Thoracic aorta (tissue), 2 donors: ENCODE results near the gene FAM3D. TPM values are rescaled to one million over a fixed set of nuclear protein-coding genes. Genes with fewer than 3 reads are reported as not detected.

Experiments
- ATAC-seq: fragments of 150-250 bp; one replicate; pipeline ENCODE4 v1.8.0; 2017; ENCODE audit warnings: low read depth; ENCODE audit not compliant: insufficient number of reproducible peaks, low FRiP score
- DNase-seq: peaks from one replicate; pipeline ENCODE4 v3.0.0-alpha.2; 2020; ENCODE audit warnings: low spot score
- H3K27ac ChIP-seq, 2 donors: fragments of 200-600 bp; sonication (generic); 1 replicate in 1 of 2; 2 replicates in 1 of 2; pipeline ENCODE4 v1.5.1; 2016; ENCODE audit warnings: mild to moderate bottlenecking in 2 of 2, moderate library complexity in 2 of 2
- H3K27me3 ChIP-seq: fragments of 200-600 bp; sonication (generic); replicated peaks from 2 replicates; pipeline ENCODE4 v1.6.0; 2016; ENCODE audit warnings: mild to moderate bottlenecking; ENCODE audit not compliant: insufficient read depth
- H3K36me3 ChIP-seq: fragments of 200-600 bp; sonication (generic); one replicate; pipeline ENCODE4 v1.5.1; 2016
- H3K4me1 ChIP-seq, 2 donors: fragments of 200-600 bp; sonication (generic); 1 replicate in 1 of 2; 2 replicates in 1 of 2; pipeline versions ENCODE4 v1.5.1 to v1.6.0; 2016; ENCODE audit warnings: low read depth in 2 of 2, mild to moderate bottlenecking in 1 of 2; ENCODE audit not compliant: control insufficient read depth in 1 of 2
- H3K4me3 ChIP-seq: fragments of 200-600 bp; sonication (generic); 2 replicates; pipeline ENCODE4 v1.5.1; 2016; ENCODE audit warnings: mild to moderate bottlenecking
- H3K9me3 ChIP-seq: fragments of 200-600 bp; sonication (generic); 2 replicates; pipeline ENCODE4 v1.5.1; 2016
- total RNA-seq, 2 donors: library from RNA; depleted of rRNA; stranded (reverse); fragments of >200 nt; gene quantifications; one replicate each; pipeline versions ENCODE4 v1.1.0 to v1.2.3, GENCODE V29; 2016
- TF ChIP-seq, protein P1 (sequence below): fragments of 200-600 bp; sonication (generic); IDR thresholded peaks from one replicate; pipeline ENCODE4 v1.5.1; 2019; ENCODE audit warnings: antibody characterized with exemption

Gene FAM3D
- total RNA-seq, 2 donors from 2014 or later, result not detected

- Histone ChIP-seq H3K27me3 (no peaks in the 10 kb centered on the region), H3K4me3 (no peak overlapping the region), H3K9me3 (no peaks in the 10 kb centered on the region), H3K36me3 (no peaks in the 10 kb centered on the region), H3K27ac (no peak overlapping the region), H3K4me1 (no peaks in the 10 kb centered on the region)
- DNase-seq (no peak), ATAC-seq (no peak)
- TF ChIP-seq, protein P1, sequence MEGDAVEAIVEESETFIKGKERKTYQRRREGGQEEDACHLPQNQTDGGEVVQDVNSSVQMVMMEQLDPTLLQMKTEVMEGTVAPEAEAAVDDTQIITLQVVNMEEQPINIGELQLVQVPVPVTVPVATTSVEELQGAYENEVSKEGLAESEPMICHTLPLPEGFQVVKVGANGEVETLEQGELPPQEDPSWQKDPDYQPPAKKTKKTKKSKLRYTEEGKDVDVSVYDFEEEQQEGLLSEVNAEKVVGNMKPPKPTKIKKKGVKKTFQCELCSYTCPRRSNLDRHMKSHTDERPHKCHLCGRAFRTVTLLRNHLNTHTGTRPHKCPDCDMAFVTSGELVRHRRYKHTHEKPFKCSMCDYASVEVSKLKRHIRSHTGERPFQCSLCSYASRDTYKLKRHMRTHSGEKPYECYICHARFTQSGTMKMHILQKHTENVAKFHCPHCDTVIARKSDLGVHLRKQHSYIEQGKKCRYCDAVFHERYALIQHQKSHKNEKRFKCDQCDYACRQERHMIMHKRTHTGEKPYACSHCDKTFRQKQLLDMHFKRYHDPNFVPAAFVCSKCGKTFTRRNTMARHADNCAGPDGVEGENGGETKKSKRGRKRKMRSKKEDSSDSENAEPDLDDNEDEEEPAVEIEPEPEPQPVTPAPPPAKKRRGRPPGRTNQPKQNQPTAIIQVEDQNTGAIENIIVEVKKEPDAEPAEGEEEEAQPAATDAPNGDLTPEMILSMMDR, result no peak
Observed at GRCh38 chr3:58603606-58604005, 63.0 kb downstream of the FAM3D start.

DNA sequence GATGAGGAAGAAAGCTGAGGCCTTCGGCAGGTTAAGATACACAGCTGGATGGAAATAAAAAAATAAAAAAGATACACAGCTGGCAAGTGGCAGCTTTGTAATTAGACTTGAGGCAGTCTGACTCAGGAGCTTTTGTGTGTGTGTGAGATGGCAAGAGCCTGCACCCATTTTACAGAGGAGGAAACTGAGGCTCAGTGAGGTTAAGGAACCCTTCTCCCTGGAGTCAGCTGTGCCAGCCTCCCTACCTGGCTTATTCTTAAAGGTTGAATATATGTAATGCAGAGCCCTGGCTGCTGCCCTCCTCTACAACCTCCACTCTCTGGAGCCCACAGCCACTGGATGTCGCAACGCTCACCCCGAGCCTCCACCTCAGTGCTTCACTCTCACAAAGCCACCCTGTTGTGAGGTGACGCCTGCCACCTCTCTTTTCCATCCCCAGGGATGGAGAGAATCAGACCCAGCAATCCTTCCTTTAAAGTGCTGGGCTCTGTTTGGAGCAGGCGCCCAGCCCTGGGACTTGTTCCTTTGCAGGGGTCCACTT, 68.7 kb downstream of the FAM3D start:
- ATAC-seq, result no peak
- TF ChIP-seq, protein P1, result no peak
- Histone ChIP-seq H3K4me3 (no peak overlapping the region), H3K4me1 (no peaks in the 10 kb centered on the region), H3K9me3 (no peaks in the 10 kb centered on the region), H3K27ac (no peak overlapping the region), H3K36me3 (no peaks in the 10 kb centered on the region), H3K27me3 (no peaks in the 10 kb centered on the region)
- DNase-seq, result no peak

GRCh38 chr3:58596834-58597518, 69.6 kb downstream of the FAM3D start:
- TF ChIP-seq, protein P1, result no peak
- no peak overlapping the region for H3K27ac ChIP-seq
- DNase-seq, result no peak
- no peaks in the 10 kb centered on the region for H3K9me3 ChIP-seq
- no peaks in the 10 kb centered on the region for H3K36me3 ChIP-seq
- H3K4me3 ChIP-seq, result no peak overlapping the region
- H3K4me1 ChIP-seq, result no peaks in the 10 kb centered on the region
- H3K27me3 ChIP-seq, result no peaks in the 10 kb centered on the region
- ATAC-seq, result no peak

DNA sequence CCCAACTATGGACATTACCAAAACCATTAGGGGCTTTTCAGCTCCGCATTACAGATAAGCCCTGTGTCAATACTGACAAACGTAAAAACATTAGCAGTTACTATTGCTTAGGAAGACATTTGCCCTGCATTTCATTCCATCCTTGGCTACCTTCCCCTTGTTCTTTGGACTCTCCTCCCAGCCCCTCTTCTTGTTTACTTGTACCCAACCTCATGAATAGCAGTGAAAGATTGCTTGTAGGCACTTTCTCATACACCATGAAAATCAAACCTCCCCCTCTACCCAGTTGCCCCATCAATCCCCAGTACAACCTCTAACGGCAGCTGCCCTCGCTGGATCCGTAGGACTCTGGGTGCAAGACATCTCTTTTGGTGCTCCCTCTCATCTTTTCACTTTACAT, 72.5 kb downstream of the FAM3D start:
- no peaks in the 10 kb centered on the region for H3K4me1 ChIP-seq
- no peaks in the 10 kb centered on the region for H3K36me3 ChIP-seq
- TF ChIP-seq, protein P1, result no peak
- H3K27me3 ChIP-seq, result no peaks in the 10 kb centered on the region
- DNase-seq, result no peak
- no peak overlapping the region for H3K27ac ChIP-seq
- no peak overlapping the region for H3K4me3 ChIP-seq
- no peak for ATAC-seq
- H3K9me3 ChIP-seq, result no peaks in the 10 kb centered on the region

- H3K27ac ChIP-seq, result no peak overlapping the region
- no peak for ATAC-seq
- no peak for DNase-seq
- no peaks in the 10 kb centered on the region for H3K9me3 ChIP-seq
- H3K27me3 ChIP-seq, result no peaks in the 10 kb centered on the region
- TF ChIP-seq, protein P1, result no peak
- peaks cover under 1 to 2% of the 10 kb centered on the region in 2 donors for H3K4me1 ChIP-seq
- H3K4me3 ChIP-seq, result no peak overlapping the region
- H3K36me3 ChIP-seq, result no peaks in the 10 kb centered on the region
Observed at GRCh38 chr3:58591517-58592510, 74.8 kb downstream of the FAM3D start.
